GM18519 (cell line): ENCODE results near the gene ALG1L2.
"Not testable (repeated sequence)": the region's sequence is repeated elsewhere in the genome, so short reads cannot be mapped to it uniquely, and the experiment has no call there.

Source experiments
- ATAC-seq: cut with Tn5 transposase; IDR thresholded peaks from one replicate; pipeline ENCODE4 v1.9.1; 2021; ENCODE audit warnings: mild to moderate bottlenecking, moderate library complexity; ENCODE audit not compliant: unreplicated experiment, low FRiP score

ALG1L2 gene

GRCh38 chr3:130119824-130120223 is 38.2 kb downstream of the ALG1L2 start:
- ATAC-seq: not testable (repeated sequence)

DNA sequence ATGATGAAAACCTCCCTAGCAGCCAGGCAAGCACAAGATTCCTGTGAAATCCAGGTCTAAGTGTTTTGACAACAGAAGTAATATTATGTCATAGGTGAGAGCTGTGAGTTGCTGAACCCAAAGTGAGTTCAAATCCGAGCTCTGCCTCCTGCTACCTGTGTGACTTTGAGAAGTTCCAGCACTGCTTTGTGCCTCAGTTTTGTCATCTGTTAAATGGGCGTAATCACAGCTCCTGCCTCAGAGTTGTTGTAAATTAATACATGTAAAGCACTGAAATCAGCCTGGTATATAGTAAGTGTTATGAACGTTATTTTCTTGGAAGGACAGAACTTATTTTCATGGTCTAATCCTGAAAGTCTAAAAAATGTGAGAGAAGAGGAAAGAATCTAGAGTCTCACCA is 38.7 kb downstream of the ALG1L2 start:
- not testable (repeated sequence) for ATAC-seq

GRCh38 chr3:130122891-130123775 is 41.5 kb downstream of the ALG1L2 start:
- not testable (repeated sequence) for ATAC-seq

- not testable (repeated sequence) for ATAC-seq
Observed at GRCh38 chr3:130125406-130125805, 43.8 kb downstream of the ALG1L2 start.

DNA sequence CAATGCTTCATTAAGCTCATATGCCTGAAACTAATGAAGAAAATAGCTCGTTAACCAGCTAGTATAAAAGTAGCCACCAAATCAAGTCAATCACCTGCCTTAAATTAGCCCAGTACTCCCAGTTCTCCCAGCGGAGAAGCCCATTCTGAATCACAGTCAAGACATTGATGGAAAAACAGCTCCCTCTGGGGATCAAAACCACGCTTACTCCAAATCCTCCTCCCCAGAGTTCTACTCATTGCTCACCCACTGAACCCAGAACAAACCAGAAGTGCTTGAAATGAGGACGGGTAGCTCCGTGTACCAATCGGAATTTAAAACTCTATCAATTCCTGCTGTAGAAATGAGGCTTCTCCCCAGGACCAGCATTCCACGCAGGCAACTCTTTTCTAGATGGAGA is 54.7 kb downstream of the ALG1L2 start:
- ATAC-seq: not testable (repeated sequence)

- not testable (repeated sequence) for ATAC-seq
Observed at GRCh38 chr3:130137685-130138084, 56.1 kb downstream of the ALG1L2 start.

DNA sequence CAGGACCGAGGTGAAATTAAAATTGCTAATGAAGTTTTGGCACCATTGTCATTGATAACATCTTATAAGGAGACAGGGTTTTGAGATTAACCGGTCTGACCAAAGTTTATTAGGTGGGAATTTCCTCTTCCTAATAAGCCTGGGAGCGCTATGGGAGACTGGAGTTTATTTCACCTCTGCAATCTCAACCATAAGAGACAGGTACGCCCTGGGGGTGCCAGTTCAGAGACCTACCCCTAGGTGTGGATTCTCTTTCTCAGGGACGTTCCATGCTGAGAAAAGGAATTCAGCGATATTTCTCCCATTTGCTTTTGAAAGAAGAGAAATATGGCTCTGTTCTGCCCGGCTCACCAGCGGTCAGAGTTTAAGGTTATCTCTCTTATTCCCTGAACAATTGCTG is 57.4 kb downstream of the ALG1L2 start:
- not testable (repeated sequence) for ATAC-seq

- not testable (repeated sequence) for ATAC-seq
Observed at GRCh38 chr3:130140756-130141155, 59.1 kb downstream of the ALG1L2 start.

GRCh38 chr3:130143648-130144327 is 62.2 kb downstream of the ALG1L2 start:
- ATAC-seq: not testable (repeated sequence)

- not testable (repeated sequence) for ATAC-seq
Observed at GRCh38 chr3:130144328-130144650, 62.7 kb downstream of the ALG1L2 start.

- ATAC-seq: not testable (repeated sequence)
Observed at GRCh38 chr3:130145456-130145855, 63.8 kb downstream of the ALG1L2 start.

DNA sequence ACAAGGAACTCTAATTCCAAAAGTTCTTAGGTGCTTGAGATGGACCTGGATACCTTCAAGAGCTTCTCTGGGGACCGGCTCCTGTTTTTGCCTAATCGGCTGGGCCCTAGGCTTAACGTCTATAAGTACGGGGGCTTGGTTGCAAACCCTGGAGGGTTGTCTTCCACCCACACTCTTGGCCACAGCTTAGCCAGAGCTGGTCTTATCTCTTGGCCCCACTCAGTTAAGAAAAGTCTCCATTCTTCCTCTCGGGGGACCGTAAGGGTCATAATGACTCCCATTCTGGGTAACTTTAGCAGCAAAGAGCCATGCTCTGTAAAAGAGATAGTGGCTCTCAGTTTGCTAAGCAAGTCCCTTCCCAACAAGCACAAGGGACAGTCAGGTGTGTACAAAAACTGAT is 64.8 kb downstream of the ALG1L2 start:
- not testable (repeated sequence) for ATAC-seq
